NAMALWA (cell line): ENCODE data around the gene MEI4.
"Not testable (repeated sequence)": the region's sequence is repeated elsewhere in the genome, so short reads cannot be mapped to it uniquely, and the experiment has no call there.

Experiments
- DNase-seq: peaks from one replicate; pipeline ENCODE4 v3.0.0-alpha.2; 2015; ENCODE audit warnings: low spot score

MEI4 gene

DNA sequence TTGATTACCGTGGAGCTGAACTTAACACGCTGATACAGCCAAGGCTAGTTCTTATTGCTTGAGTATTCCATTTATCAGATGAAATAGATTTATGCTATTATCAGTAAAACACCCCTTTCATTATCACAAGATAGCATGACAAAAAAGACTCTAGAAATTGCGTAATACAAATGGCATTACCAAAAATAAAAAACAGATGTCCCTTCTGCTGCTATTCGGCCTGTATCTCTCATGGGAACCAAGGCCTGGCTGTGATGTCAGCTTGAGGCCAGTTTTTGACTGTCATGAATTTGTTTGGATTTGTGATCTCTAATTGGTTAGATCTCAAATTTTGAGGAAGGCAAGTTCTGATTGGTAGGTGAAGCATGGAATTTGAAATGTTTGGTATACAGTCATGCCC is 25.2 kb downstream of the MEI4 start:
- DNase-seq, result no peak

DNA sequence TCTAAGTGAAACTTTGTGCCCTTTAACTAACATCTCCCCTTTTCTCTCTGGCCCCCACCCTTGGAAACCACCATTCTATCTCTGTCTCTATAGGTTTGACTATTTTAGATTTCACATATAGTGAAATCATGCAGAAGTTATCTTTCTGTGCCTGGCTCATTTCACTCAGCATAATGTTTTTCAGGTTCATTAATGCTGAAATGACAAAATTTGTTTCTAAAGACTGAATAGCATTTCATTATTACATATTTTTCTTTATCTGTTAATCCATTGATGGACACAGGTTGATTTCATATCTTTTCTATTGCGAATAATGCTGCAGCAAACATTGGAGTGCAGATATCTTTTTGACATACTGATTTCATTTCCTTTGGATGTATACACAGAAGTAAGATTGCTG is 30.7 kb downstream of the MEI4 start:
- DNase-seq, result no peak

DNA sequence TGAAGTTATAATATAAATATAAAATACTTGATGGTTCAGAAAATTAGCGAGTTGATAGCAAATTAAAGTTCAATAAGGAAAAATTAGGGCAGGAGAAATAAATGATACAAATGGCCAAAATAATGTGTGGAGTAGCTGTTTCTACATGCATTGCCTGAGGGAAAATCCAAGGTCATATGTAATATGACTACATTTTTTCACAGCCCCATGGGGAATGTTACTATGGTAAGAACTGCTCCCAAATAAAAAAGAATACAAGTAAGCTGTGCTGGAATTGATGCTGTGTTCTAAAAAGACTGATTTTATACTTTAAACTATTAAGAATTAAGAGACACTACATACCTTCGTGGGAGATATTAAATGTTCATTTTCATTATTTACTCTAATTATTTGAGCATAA is 34.1 kb downstream of the MEI4 start:
- no peak for DNase-seq

DNA sequence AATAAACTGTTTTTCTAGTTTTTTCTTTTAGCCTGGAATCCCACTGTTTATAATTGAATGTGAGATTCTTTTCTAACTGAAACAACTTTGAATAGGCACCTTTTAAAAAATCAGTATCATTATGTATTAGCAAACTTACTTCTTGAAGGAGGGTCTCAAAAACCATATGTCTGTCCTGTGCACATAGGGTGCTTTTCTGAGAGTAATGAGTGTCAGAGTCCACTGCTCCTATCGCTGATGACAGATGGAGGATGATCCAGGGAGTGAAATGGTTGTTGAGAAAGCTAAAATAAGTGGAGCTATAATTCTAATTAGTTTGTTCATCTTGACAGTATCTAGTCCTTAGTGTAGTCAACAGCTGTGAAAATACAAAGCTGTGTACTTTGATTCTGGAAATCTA is 35.8 kb downstream of the MEI4 start:
- DNase-seq, result no peak

DNA sequence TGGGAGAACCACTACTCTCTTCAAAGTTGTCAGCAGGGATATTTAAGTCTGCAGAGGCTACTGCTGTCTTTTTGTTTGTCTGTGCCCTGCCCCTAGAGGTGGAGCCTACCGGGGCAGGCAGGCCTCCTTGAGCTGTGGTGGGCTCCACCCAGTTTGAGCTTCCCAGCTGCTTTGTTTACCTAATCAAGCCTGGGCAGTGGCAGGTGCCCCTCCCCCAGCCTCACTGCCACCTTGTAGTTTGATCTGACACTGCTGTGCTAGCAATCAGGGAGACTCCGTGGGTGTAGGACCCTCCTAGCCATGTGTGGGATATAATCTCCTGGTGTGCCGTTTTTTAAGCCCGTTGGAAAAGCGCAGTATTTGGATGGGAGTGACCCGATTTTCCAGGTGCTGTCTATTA is 47.3 kb downstream of the MEI4 start:
- DNase-seq, result not testable (repeated sequence)

DNA sequence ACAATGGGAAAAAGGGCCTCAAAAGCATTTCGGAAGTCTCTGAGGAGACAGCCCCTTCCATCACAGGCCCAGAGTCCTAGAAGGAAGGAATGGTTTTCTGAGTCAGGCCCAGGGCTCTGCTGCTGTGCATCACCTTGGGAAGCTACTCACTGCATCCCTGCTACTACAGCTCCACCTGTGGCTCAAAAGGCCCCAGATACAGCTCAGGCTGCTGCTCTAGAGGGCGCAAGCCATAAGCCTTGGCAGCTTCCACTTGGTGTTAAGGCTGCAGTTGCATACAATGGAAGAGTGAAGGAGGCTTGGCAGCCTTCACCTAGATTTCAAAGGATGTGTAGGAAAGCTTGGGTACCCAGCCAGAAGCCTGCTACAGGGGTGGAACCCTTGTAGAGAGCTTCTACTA is 54.8 kb downstream of the MEI4 start:
- DNase-seq, result no peak

DNA sequence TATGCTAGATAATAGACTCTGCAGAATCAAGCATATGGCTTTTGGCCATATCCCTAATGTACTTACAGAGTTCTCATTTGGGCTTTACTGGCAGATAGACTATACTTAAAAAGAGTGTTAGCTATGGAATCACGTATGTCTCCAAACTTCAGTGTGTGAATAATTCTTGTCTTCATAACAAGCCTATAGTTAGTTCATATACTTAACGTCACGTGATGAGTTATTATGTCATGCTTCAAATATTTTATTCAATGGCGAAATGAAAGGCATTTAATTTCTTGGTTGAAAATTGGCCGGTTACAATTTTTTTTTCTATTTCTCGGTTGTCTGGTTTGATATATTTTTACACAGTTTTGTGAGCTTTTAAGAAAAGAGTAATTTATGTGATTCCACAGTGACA is 62.7 kb downstream of the MEI4 start:
- no peak for DNase-seq

DNA sequence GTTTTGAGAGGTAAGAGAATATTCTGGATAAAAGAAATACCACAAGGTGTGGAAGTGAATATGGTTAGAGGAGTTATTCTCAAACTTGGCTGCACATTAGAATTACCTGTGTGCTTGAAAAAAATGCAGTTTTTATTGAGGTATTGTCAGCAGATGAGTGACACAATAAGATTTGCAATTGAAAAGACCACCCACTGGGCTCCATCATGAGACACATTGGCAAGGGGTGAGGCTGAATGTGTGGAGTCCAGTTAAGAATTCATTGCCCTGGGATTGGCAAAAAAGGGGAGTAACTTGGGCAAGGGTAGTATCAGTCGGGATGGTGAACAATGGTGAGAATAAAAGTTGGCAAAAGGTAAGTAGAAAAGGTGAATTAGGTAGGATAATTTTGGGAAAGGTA is 63.5 kb downstream of the MEI4 start:
- no peak for DNase-seq

DNA sequence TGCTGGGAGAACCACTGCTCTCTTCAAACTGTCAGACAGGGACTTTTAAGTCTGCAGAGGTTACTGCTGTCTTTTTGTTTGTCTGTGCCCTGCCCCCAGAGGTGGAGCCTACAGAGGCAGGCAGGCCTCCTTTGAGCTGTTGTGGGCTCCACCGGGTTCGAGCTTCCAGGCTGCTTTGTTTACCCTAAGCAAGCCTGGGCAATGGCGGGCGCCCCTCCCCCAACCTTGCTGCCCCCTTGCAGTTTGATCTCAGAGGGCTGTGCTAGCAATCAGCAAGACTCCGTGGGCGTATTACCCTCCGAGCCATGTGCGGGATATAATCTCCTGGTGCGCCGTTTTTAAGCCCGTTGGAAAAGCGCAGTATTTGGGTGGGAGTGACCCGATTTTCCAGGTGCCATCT is 83.2 kb downstream of the MEI4 start:
- DNase-seq, result not testable (repeated sequence)

DNA sequence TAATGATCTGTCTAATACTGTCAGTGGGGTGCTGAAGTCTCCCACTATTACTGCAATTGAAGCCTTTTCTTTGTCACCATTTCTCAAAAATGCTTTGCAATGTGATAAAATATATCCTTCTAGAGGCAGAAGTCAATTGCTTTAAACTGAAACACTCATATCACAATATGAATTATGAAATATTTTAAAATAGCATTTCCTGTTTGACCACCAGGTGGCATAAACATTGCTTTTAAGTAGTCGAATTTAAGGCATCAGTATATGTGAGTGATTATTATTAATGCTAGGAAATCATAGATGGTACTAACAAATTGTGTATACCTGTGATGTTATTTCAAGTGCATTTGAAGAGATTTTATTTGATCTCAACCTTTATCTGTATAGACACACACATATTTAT is 87.5 kb downstream of the MEI4 start:
- DNase-seq, result peak; percentile 44

DNA sequence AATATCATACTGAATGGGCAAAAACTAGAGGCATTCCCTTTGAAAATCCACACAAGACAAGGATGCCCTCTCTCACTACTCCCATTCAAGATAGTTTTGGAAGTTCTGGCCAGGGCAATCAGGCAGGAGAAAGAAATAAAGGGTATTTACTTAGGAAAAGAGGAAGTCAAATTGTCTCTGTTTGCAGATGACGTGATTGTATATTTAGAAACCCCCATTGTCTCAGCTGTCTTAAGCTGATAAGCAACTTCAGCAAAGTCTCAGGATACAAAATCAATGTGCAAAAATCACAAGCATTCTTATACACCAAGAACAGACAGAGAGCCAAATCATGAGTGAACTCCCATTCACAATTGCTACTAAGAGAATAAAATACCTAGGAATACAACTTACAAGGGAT is 99.3 kb downstream of the MEI4 start:
- not testable (repeated sequence) for DNase-seq

DNA sequence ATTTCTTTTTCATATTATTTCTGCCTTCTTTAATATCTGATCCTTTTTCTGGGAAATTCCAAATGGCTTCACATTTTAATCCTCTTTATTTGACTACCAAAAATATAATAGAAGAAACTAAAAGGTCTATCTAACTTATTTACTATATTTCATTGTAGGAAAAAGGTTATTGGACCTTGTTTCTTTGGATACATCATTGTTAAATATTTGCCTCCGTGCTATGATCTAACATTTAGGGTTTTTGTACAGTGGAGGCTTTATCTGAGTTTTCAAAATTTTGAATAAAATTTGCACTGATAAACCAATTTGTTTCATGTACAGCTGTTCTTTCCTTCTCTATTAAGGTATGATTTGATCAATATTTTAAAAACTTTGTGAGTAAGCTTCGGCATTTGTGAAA is 109.5 kb downstream of the MEI4 start:
- DNase-seq, result no peak

DNA sequence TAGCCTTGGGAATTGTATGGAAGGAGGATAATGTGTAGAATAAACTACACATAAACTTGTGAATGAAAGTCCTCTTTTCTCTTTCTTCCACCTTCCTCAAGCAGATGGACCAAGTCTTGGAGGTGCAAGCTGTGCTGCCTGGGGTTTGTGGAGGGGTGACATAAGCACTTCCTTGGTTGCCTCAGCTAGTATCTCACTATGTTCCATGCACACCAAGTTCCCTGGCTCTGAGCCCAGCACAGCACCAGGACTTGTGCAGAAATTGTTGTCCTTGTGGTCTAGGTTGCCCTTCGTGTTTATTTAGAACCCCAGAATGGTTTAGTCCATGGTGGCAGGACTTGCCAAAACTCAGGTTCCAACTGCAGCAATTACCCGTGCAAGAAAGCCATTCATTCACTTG is 110.3 kb downstream of the MEI4 start:
- DNase-seq, result no peak

DNA sequence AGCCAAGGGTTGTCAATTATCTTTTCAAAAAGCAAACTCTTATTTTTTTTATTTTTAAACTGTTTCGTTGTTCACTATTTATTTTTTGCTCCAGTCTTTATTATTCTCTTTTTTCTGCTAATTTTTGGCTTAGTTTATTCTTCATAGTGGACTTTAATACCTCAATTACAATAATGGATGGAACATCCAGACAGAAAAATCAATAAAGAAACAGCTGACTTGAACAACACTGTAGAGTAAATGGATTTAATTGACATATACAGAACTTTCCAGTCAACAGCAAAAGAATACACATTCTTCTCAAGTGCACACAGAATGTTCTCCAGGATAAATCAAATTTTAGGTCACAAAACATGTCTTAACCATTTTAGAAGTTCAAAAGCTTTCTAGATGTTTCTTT is 111.5 kb downstream of the MEI4 start:
- DNase-seq, result no peak

DNA sequence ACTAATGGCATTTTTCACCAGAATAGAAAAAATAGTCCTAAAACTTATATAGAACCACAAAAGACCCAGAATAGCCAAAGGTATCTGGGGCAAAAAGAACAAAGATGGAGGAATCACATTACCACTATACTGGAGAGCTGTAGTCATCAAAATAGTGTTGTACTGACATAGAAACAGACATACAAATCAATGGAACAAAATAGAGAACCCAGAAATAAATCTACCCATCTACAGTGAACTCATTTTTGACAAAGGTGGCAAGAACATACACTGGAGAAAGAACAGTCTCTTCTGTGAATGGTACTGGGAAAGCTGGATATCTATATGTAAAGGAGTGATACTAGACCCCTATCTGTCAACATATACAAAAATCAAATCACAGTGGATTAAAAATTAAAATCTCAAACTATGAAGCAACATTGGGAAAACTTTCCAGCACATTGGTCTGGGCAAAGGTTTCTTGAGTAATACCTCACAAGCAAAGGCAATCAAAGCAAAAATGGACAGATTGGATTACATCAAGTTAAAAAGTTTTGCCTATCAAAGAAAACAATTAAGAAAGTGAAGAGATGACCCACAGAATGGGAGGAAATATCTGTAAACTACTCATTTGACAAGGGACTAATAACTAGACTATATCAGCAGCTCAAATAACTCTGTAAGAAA is 120.5 kb downstream of the MEI4 start:
- DNase-seq, result no peak

DNA sequence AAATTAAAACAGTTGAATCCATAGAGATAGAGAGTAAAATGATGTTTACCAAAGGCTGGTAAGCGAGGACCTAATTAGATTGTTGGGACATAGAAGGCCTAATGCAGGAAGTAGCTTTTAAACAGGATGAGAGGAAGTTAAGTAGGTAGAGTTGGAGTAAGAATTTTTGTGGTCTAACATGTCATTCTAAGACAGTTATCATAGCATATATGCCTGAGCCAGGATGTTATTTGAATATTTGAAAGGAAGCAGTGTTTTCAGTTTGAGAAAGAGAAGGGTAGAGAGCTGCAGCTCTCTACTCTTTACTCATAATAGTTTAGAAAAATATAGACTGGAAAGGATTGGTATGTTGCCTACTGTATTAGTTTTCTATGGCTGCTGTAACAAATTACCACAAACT is 121.6 kb downstream of the MEI4 start:
- DNase-seq, result no peak

DNA sequence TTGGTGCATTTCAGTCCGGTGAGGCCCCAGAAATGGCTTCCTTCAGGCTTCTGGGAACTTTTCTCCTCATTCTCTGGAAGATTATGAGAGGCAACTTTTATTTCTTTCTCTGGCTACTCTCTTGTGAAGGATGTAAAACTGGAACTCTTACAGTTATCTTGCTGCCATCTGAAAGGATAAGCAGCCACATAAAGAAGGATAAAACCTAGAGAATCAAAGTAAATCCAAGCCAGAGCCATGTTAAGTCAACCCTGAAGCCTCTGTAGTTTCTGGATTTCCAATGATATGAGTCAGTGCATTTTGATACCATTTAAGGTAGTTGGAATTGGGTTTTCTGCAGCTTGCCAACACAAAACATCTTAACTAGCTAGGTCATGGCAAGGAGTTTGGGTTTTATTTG is 123.6 kb downstream of the MEI4 start:
- no peak for DNase-seq

DNA sequence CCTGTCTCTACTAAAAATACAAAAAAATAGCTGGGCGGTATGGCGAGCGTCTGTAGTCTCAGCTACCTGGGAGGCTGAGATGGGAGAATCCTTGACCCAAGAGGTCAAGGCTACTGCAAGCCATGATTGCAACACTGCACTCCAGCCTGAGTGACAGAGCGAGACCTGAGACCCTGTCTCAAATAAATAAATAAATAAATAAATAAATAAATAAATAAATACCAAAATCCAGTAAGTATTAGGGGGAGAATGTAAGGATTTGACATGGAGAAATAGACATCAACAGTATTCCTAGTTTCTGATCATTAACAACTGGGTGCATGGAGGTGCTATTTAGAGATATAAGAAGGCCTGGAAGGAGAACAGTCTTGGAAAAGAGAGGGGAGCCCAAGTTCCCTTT is 125.7 kb downstream of the MEI4 start:
- DNase-seq, result no peak

DNA sequence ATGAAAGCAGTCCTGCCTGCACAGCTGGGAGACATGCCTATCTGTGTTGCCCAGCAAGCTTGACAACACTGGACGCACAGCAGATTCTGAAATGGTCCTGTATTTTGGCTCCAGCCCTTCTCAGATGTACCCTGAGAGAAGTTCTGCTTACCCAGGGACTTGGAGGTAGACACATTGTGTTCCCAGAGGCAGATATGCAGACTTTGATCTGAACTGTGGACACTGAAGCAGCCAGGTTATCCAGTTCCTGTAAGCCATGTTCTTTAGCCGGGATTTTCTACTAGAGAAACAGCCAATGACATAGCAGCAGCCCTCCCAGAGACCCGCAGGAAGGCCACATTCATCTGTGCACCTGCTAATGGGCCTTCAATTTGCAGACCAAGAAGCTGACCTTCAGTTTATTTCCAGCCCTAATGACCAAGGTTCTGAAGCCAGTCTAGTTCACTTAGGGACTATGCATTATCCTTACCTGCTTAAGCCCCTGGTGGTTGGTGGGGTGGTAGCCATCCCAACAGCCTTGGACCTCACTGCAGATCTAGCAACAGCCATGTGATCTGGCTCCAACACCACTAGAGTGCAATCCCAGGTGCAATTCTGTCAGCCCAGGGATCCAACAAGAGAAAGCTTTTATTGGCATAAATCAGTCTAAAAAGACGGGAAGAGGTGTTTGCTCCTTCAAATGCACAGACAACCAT is 134.2 kb downstream of the MEI4 start:
- DNase-seq, result no peak

DNA sequence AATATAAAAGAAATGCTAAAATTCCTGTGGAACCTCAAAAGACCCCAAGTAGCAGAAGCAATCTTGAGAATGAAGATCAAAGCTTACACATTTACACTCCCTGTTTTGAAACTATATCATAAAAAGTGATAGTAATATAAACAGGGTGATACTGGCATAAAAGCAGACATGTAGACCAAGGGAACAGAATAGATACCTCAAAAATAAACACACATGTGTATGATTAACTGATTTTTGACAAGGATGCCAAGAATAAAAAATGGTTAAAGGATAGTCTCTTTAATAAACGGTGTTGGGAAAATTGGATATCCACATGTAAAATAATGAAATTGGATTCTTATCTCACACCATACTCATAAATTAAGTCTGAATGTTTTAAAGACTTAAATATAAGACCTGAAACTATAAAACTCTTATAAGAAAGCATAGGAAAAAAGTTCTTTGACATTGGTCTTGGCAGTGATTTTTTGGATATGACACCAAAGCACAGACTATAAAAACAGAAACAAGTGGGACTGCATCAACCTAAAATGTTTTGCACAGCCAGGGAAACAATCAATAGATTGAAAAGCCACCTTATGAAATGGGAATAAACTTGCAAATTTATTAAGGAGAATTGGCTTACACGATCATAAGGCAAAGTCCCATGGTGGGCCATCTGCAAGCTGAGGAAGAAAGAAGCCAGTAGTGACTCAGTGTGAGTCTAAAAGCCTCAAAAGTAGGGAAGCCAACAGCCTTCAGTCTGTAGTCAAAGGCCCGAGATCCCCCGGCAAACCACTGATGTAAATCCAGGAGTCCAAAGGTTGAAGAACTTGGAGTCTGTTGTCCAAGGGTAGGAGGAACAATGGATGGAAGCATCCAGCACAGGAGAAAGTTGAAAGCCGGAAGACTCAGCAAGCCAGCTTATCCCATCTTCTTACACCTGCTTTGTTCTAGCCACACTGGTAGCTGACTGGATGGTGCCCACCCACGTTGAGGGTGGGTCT is 144.3 kb downstream of the MEI4 start:
- DNase-seq, result no peak

DNA sequence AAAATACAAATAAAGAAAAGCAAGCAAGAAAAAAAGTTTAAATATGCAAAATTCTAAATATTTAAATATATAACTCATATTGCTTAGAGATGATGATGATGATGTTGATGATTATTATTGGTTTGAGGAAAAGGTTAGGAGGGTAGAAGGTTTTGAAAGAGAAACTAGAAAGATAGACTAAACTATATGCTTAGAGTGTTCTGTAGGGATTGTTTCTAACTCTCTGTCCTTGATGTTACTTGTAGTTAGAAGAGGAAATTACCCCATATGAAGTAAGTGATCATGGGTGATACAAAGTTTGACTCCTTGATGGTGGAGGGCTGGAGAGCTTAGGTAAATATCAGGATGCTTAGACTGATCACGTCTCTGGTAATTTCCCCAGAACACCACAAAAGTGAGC is 159.5 kb downstream of the MEI4 start:
- DNase-seq, result no peak

DNA sequence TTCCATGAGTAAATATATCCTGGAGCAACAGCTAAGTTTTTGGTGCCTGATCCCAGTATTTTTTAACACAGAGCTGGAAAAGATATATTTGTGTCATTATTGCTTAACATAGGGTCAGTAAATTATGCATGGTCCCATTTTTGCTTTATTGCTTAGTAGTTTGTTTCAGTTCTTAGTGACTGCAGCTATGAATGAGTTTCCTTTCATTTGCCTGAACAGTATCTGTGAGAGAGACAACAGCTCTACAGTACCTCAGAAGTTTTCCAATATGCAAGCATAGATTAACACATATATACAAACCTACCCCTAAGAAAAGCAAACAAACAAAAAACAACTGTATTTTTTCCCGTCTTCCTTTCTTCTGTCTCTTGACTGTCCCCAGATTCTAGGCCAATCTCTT is 160.3 kb downstream of the MEI4 start:
- DNase-seq, result no peak

DNA sequence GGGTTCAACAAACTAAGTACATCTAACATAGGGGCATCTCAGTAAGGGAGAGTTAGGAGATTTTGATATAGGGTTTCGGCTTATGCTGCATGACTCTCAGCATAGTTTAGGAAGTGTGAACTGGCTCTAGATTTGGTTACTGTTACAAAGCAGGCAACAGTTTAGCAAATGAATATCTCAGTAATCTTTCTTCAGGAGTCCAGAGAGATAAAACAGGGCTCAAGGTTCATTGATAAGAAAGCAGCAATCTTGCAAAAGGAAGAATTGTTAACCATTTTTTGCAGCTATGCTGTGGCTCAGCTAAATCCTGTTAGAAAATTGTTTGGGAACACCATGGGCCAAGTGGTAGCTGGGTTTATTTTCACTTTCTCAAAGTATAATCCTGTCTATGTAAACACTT is 161.3 kb downstream of the MEI4 start:
- no peak for DNase-seq
